T-helper 2 cell treated with Interferon-gamma antibody and Interleukin-4, amounts not matched to agents 100 ng/mL and 5 ng/mL, for 36 hours (primary cell): ENCODE measurements around the gene LCAT. TPM values are rescaled to one million over a fixed set of nuclear protein-coding genes. Genes with fewer than 3 reads are reported as not detected.

Source experiments
- intact Hi-C: fragments of 100-400 bp; cut with micrococcal nuclease; formaldehyde crosslinking; loops from one replicate; pipeline ENCODE4 v1.15.1; 2023
- total RNA-seq: library from RNA; stranded (reverse); gene quantifications from 2 replicates; pipeline ENCODE4 v1.2.3, GENCODE V29; 2022

Gene LCAT
- total RNA-seq, 1 donor from 2014 or later, result 16.8 TPM

GRCh38 chr16:67969254-67970039, 25.5 kb upstream of the LCAT start:
- intact Hi-C loops, result loop anchor here (2.0 kb wide), 1 partner anchor 53 kb away; the partner anchor contains the start of genes DDX28 and DUS2

- intact Hi-C loops, result loop anchor here (1.0 to 2.0 kb wide), 3 partner anchors 32 to 75 kb away; partner anchors contain the start of genes DDX28, DUS2, PSKH1 and PSMB10
These were observed 24.7 kb upstream of the LCAT start, which contains the start of gene SLC12A4 for GRCh38 chr16:67968400-67969253. TSS of gene SLC12A4 (minus strand) at chr16:67968637. CDS start at chr16:67968553, 84 bp downstream.

- intact Hi-C loops, result loop anchor here (1.0 to 2.0 kb wide), 3 partner anchors 32 to 75 kb away; partner anchors contain the start of genes DDX28, DUS2, PSKH1 and PSMB10
These were observed 24.1 kb upstream of the LCAT start for GRCh38 chr16:67967958-67968399.

GRCh38 chr16:67967183-67967957, 23.4 kb upstream of the LCAT start:
- intact Hi-C loops, result no loop called here

GRCh38 chr16:67966549-67967182, 22.7 kb upstream of the LCAT start:
- intact Hi-C loops, result no loop called here

GRCh38 chr16:67965668-67966548, 22.0 kb upstream of the LCAT start:
- intact Hi-C loops, result no loop called here

GRCh38 chr16:67964477-67965131, 20.7 kb upstream of the LCAT start:
- intact Hi-C loops, result no loop called here

GRCh38 chr16:67963662-67964321, 19.9 kb upstream of the LCAT start:
- intact Hi-C loops, result no loop called here

GRCh38 chr16:67963292-67963661, 19.4 kb upstream of the LCAT start:
- intact Hi-C loops, result no loop called here

- intact Hi-C loops, result no loop called here
These were observed 18.2 kb upstream of the LCAT start for GRCh38 chr16:67962135-67962534.

GRCh38 chr16:67961551-67961957, 17.6 kb upstream of the LCAT start:
- intact Hi-C loops, result no loop called here

- intact Hi-C loops, result no loop called here
These were observed 15.8 kb upstream of the LCAT start for GRCh38 chr16:67959536-67960329.

- intact Hi-C loops, result no loop called here
These were observed 13.7 kb upstream of the LCAT start for GRCh38 chr16:67957622-67958021.

- intact Hi-C loops, result no loop called here
These were observed 10.7 kb upstream of the LCAT start for GRCh38 chr16:67954421-67955196.

- intact Hi-C loops, result no loop called here
These were observed 9.9 kb upstream of the LCAT start for GRCh38 chr16:67953641-67954375.

GRCh38 chr16:67951485-67951884, 7.6 kb upstream of the LCAT start:
- intact Hi-C loops, result no loop called here
